Measurements from ENCODE around the gene ANKRD22. TPM values are rescaled to one million over a fixed set of nuclear protein-coding genes. Genes with fewer than 3 reads are reported as not detected.

ANKRD22 gene
- total RNA-seq, 1 experiment from 2014 or later: not detected

- DNase-seq (ENCODE audit: low read depth, low spot score): no peak
- in situ Hi-C loops (cut with HindIII; ENCODE audit: low pct_unique_long_range_greater_than_20kb, low sequenced_read_pairs): no loop called here
Measured at GRCh38 chr10:88819290-88819689, 32.4 kb downstream of the ANKRD22 start.

GRCh38 chr10:88813200-88813599 lies 38.4 kb downstream of the ANKRD22 start:
- in situ Hi-C loops (cut with HindIII; ENCODE audit: low pct_unique_long_range_greater_than_20kb, low sequenced_read_pairs): no loop called here
- DNase-seq (ENCODE audit: low read depth, low spot score): no peak

- peak; percentile 62 for DNase-seq (ENCODE audit: low read depth, low spot score)
- in situ Hi-C loops (cut with HindIII; ENCODE audit: low pct_unique_long_range_greater_than_20kb, low sequenced_read_pairs): no loop called here
Measured at GRCh38 chr10:88810196-88810961, 41.3 kb downstream of the ANKRD22 start.

GRCh38 chr10:88809621-88810020 lies 42.0 kb downstream of the ANKRD22 start:
- no peak for DNase-seq (ENCODE audit: low read depth, low spot score)

GRCh38 chr10:88805924-88806323 lies 45.7 kb downstream of the ANKRD22 start:
- no peak for DNase-seq (ENCODE audit: low read depth, low spot score)
- in situ Hi-C loops (cut with HindIII; ENCODE audit: low pct_unique_long_range_greater_than_20kb, low sequenced_read_pairs): no loop called here

More at GRCh38 chr10:88809621-88810020, 42.0 kb downstream of the ANKRD22 start:
- in situ Hi-C loops (cut with HindIII; ENCODE audit: low pct_unique_long_range_greater_than_20kb, low sequenced_read_pairs): no loop called here

- DNase-seq (ENCODE audit: low read depth, low spot score): no peak
- in situ Hi-C loops (cut with HindIII; ENCODE audit: low pct_unique_long_range_greater_than_20kb, low sequenced_read_pairs): no loop called here
Measured at GRCh38 chr10:88805361-88805760, 46.3 kb downstream of the ANKRD22 start.

- in situ Hi-C loops (cut with HindIII; ENCODE audit: low pct_unique_long_range_greater_than_20kb, low sequenced_read_pairs): no loop called here
- no peak for DNase-seq (ENCODE audit: low read depth, low spot score)
Measured at GRCh38 chr10:88804083-88804812, 47.4 kb downstream of the ANKRD22 start.

GRCh38 chr10:88803641-88804040 lies 48.0 kb downstream of the ANKRD22 start:
- in situ Hi-C loops (cut with HindIII; ENCODE audit: low pct_unique_long_range_greater_than_20kb, low sequenced_read_pairs): no loop called here
- no peak for DNase-seq (ENCODE audit: low read depth, low spot score)

- DNase-seq (ENCODE audit: low read depth, low spot score): no peak
- in situ Hi-C loops (cut with HindIII; ENCODE audit: low pct_unique_long_range_greater_than_20kb, low sequenced_read_pairs): no loop called here
Measured at GRCh38 chr10:88802523-88803285, 48.9 kb downstream of the ANKRD22 start, which contains the start of gene LIPM. TSS of gene LIPM (plus strand) at chr10:88802730. CDS start at chr10:88802897, 167 bp downstream.

- in situ Hi-C loops (cut with HindIII; ENCODE audit: low pct_unique_long_range_greater_than_20kb, low sequenced_read_pairs): no loop called here
- DNase-seq (ENCODE audit: low read depth, low spot score): no peak
Measured at GRCh38 chr10:88800152-88801125, 51.2 kb downstream of the ANKRD22 start.

- DNase-seq (ENCODE audit: low read depth, low spot score): no peak
- in situ Hi-C loops (cut with HindIII; ENCODE audit: low pct_unique_long_range_greater_than_20kb, low sequenced_read_pairs): no loop called here
Measured at GRCh38 chr10:88794731-88795130, 56.9 kb downstream of the ANKRD22 start.

- in situ Hi-C loops (cut with HindIII; ENCODE audit: low pct_unique_long_range_greater_than_20kb, low sequenced_read_pairs): no loop called here
- no peak for DNase-seq (ENCODE audit: low read depth, low spot score)
Measured at GRCh38 chr10:88793712-88794299, 57.8 kb downstream of the ANKRD22 start.

- in situ Hi-C loops (cut with HindIII; ENCODE audit: low pct_unique_long_range_greater_than_20kb, low sequenced_read_pairs): no loop called here
- no peak for DNase-seq (ENCODE audit: low read depth, low spot score)
Measured at GRCh38 chr10:88792661-88793060, 59.0 kb downstream of the ANKRD22 start.

GRCh38 chr10:88791924-88792323 lies 59.7 kb downstream of the ANKRD22 start:
- DNase-seq (ENCODE audit: low read depth, low spot score): peak; percentile 62
- in situ Hi-C loops (cut with HindIII; ENCODE audit: low pct_unique_long_range_greater_than_20kb, low sequenced_read_pairs): no loop called here

- no peak for DNase-seq (ENCODE audit: low read depth, low spot score)
- in situ Hi-C loops (cut with HindIII; ENCODE audit: low pct_unique_long_range_greater_than_20kb, low sequenced_read_pairs): no loop called here
Measured at GRCh38 chr10:88788924-88789323, 62.7 kb downstream of the ANKRD22 start.

- in situ Hi-C loops (cut with HindIII; ENCODE audit: low pct_unique_long_range_greater_than_20kb, low sequenced_read_pairs): no loop called here
- no peak for DNase-seq (ENCODE audit: low read depth, low spot score)
Measured at GRCh38 chr10:88787463-88787862, 64.2 kb downstream of the ANKRD22 start.
